H1 (cell line): ENCODE results near the gene TFB2M. TPM values are rescaled to one million over a fixed set of nuclear protein-coding genes. Genes with fewer than 3 reads are reported as not detected.

Source experiments
- CHD7 ChIP-seq: fragments of 300-600 bp; sonication (generic); IDR thresholded peaks from 2 replicates; pipeline ENCODE4 v1.7.1; 2012; ENCODE audit warnings: low read length, moderate library complexity, mild to moderate bottlenecking, inconsistent platforms; ENCODE audit not compliant: insufficient replicate concordance
- CTCF ChIP-seq, 3 experiments: IDR thresholded peaks; 1 replicate in 2 of 3; 2 replicates in 1 of 3; pipeline versions ENCODE4 v1.5.1 to v1.6.1; 2011; ENCODE audit warnings: low read length in 3 of 3, mild to moderate bottlenecking in 3 of 3, inconsistent platforms in 2 of 3, low read depth in 1 of 3, moderate library complexity in 1 of 3; ENCODE audit not compliant: insufficient read depth in 1 of 3; ENCODE audit errors: control extremely low read depth in 1 of 3
- HDAC6 ChIP-seq: IDR thresholded peaks from one replicate; pipeline ENCODE4 v1.7.1; 2012; ENCODE audit warnings: low read depth, mild to moderate bottlenecking, inconsistent platforms, low read length, moderate library complexity
- JUN ChIP-seq: IDR thresholded peaks from 2 replicates; pipeline ENCODE4 v1.6.1; 2011; ENCODE audit warnings: low read depth, mild to moderate bottlenecking, improper control_type of control experiment, low read length
- POLR2A ChIP-seq, 2 experiments: IDR thresholded peaks; 1 replicate in 1 of 2; 2 replicates in 1 of 2; pipeline ENCODE4 v1.6.1; 2011; ENCODE audit warnings: low read depth in 2 of 2, low read length in 2 of 2, mild to moderate bottlenecking in 2 of 2; ENCODE audit errors: control extremely low read depth in 1 of 2
- RAD21 ChIP-seq, 2 experiments: IDR thresholded peaks in 1 of 2; conservative IDR thresholded peaks in 1 of 2; 2 replicates each; pipeline ENCODE4 v1.6.1; 2011; ENCODE audit warnings: low read depth in 2 of 2, low read length in 2 of 2, improper control_type of control experiment in 1 of 2, inconsistent platforms in 1 of 2, mild to moderate bottlenecking in 1 of 2, moderate library complexity in 1 of 2
- SIRT6 ChIP-seq: IDR thresholded peaks from one replicate; pipeline ENCODE4 v1.7.1; 2012; ENCODE audit warnings: low read length, inconsistent platforms
- SRF ChIP-seq: IDR thresholded peaks from 2 replicates; pipeline ENCODE4 v1.6.1; 2011; ENCODE audit warnings: mild to moderate bottlenecking, low read depth, low read length, moderate library complexity
- TCF12 ChIP-seq: IDR thresholded peaks from 2 replicates; pipeline ENCODE4 v1.6.1; 2011; ENCODE audit warnings: low read depth, mild to moderate bottlenecking, low read length
- TEAD4 ChIP-seq: IDR thresholded peaks from 2 replicates; pipeline ENCODE4 v1.6.1; 2012; ENCODE audit warnings: low read depth, low read length, inconsistent platforms, mixed read lengths
- polyA plus RNA-seq, 7 experiments: library from polyadenylated mRNA; depleted of rRNA in 3 of 7; stranded (reverse) in 5 of 7; unstranded in 2 of 7; fragments of >200 nt in 5 of 7; fragments of 200-250 nt in 2 of 7; gene quantifications; 1 replicate in 5 of 7; 2 replicates in 1 of 7; 4 replicates in 1 of 7; pipeline versions ENCODE4 v1.2.1 to v1.2.3, GENCODE V29; 2011 to 2013; ENCODE audit warnings: missing spikeins in 2 of 7, mixed read lengths in 2 of 7
- total RNA-seq: library from RNA; stranded (reverse); fragmentation: NEBNext Ultra II Directional; extraction: Animal tissue kit (Norgen Biotek cat#: 25700); gene quantifications from 2 replicates; pipeline ENCODE4 v1.2.1, GENCODE V29; 2021

The TFB2M gene
- total and polyA plus RNA-seq, 2 of the 8 experiments (the other 6 are each of a cell fraction or from before 2014, with no cell fraction given), result 10.4 to 22.0 TPM

GRCh38 chr1:246513041-246513440 is 53.0 kb downstream of the TFB2M start (continued):
- TF ChIP-seq CHD7 (no peak), POLR2A (IDR thresholded peaks at IDR 0.05; ENCODE audit: control extremely low read depth in 1 of 2, low read depth in 2 of 2, low read length in 2 of 2) (no peak), SRF (no peak), CTCF (IDR thresholded peaks at IDR 0.05; ENCODE audit: control extremely low read depth in 1 of 3, insufficient read depth in 1 of 3, low read depth in 1 of 3, low read length in 3 of 3) (no peak), HDAC6 (no peak), RAD21 (IDR thresholded peaks at IDR 0.05 in 1 of 2, conservative IDR thresholded peaks at IDR 0.05 in 1 of 2; ENCODE audit: low read depth in 2 of 2, low read length in 2 of 2) (no peak), JUN (no peak), TCF12 (no peak), SIRT6 (no peak), TEAD4 (no peak)
